ENCODE results near the gene POLR2J3.
A peak's percentile ranks its signal among the peaks of the same experiment; 100 is the strongest.
"Not testable (repeated sequence)": the region's sequence is repeated elsewhere in the genome, so short reads cannot be mapped to it uniquely, and the experiment has no call there.

The POLR2J3 gene

GRCh38 chr7:102531583-102531982, 40.8 kb downstream of the POLR2J3 start:
- not testable (repeated sequence) for H3K79me2 ChIP-seq (ENCODE audit: low read length); H3K4me2 ChIP-seq (ENCODE audit: low read length); H3K27me3 ChIP-seq (ENCODE audit: low read depth, low read length); H3K27ac ChIP-seq (ENCODE audit: low read length); H4K20me1 ChIP-seq (ENCODE audit: insufficient read depth, low read length); H3K36me3 ChIP-seq (replicated peaks; ENCODE audit: low read depth, low read length); H3K9ac ChIP-seq (ENCODE audit: low read length); H3K4me1 ChIP-seq (ENCODE audit: low read length); H3K9me3 ChIP-seq (ENCODE audit: insufficient read depth, low read length); H2AFZ ChIP-seq (ENCODE audit: low read depth, low read length); H3K4me3 ChIP-seq (ENCODE audit: low read length)

- not testable (repeated sequence) for H3K4me2 ChIP-seq (ENCODE audit: low read length); H2AFZ ChIP-seq (ENCODE audit: low read depth, low read length); H3K27ac ChIP-seq (ENCODE audit: low read length); H3K9ac ChIP-seq (ENCODE audit: low read length); H3K4me1 ChIP-seq (ENCODE audit: low read length); H3K36me3 ChIP-seq (replicated peaks; ENCODE audit: low read depth, low read length); H3K9me3 ChIP-seq (ENCODE audit: insufficient read depth, low read length); H3K4me3 ChIP-seq (ENCODE audit: low read length); H3K27me3 ChIP-seq (ENCODE audit: low read depth, low read length); H4K20me1 ChIP-seq (ENCODE audit: insufficient read depth, low read length); H3K79me2 ChIP-seq (ENCODE audit: low read length)
These were observed 44.3 kb downstream of the POLR2J3 start for GRCh38 chr7:102527822-102528793.

GRCh38 chr7:102527182-102527581, 45.2 kb downstream of the POLR2J3 start:
- not testable (repeated sequence) for H3K9ac ChIP-seq (ENCODE audit: low read length); H3K79me2 ChIP-seq (ENCODE audit: low read length); H3K36me3 ChIP-seq (replicated peaks; ENCODE audit: low read depth, low read length); H3K4me1 ChIP-seq (ENCODE audit: low read length); H3K27ac ChIP-seq (ENCODE audit: low read length); H2AFZ ChIP-seq (ENCODE audit: low read depth, low read length); H3K27me3 ChIP-seq (ENCODE audit: low read depth, low read length); H3K9me3 ChIP-seq (ENCODE audit: insufficient read depth, low read length); H3K4me2 ChIP-seq (ENCODE audit: low read length); H3K4me3 ChIP-seq (ENCODE audit: low read length); H4K20me1 ChIP-seq (ENCODE audit: insufficient read depth, low read length)

- not testable (repeated sequence) for H3K27ac ChIP-seq (ENCODE audit: low read length); H3K9ac ChIP-seq (ENCODE audit: low read length)
These were observed 47.6 kb downstream of the POLR2J3 start for GRCh38 chr7:102524803-102525202.

GRCh38 chr7:102520797-102521196, 51.6 kb downstream of the POLR2J3 start:
- not testable (repeated sequence) for H3K9me3 ChIP-seq (ENCODE audit: insufficient read depth, low read length); H3K4me2 ChIP-seq (ENCODE audit: low read length); H3K9ac ChIP-seq (ENCODE audit: low read length); H3K27ac ChIP-seq (ENCODE audit: low read length); H2AFZ ChIP-seq (ENCODE audit: low read depth, low read length); H4K20me1 ChIP-seq (ENCODE audit: insufficient read depth, low read length); H3K27me3 ChIP-seq (ENCODE audit: low read depth, low read length); H3K36me3 ChIP-seq (replicated peaks; ENCODE audit: low read depth, low read length); H3K4me1 ChIP-seq (ENCODE audit: low read length); H3K4me3 ChIP-seq (ENCODE audit: low read length); H3K79me2 ChIP-seq (ENCODE audit: low read length)

More at GRCh38 chr7:102524803-102525202, 47.6 kb downstream of the POLR2J3 start:
- not testable (repeated sequence) for H3K79me2 ChIP-seq (ENCODE audit: low read length); H3K27me3 ChIP-seq (ENCODE audit: low read depth, low read length); H2AFZ ChIP-seq (ENCODE audit: low read depth, low read length); H4K20me1 ChIP-seq (ENCODE audit: insufficient read depth, low read length); H3K36me3 ChIP-seq (replicated peaks; ENCODE audit: low read depth, low read length); H3K4me2 ChIP-seq (ENCODE audit: low read length); H3K9me3 ChIP-seq (ENCODE audit: insufficient read depth, low read length); H3K4me1 ChIP-seq (ENCODE audit: low read length); H3K4me3 ChIP-seq (ENCODE audit: low read length)

- not testable (repeated sequence) for H3K36me3 ChIP-seq (replicated peaks; ENCODE audit: low read depth, low read length); H3K27me3 ChIP-seq (ENCODE audit: low read depth, low read length); H3K4me1 ChIP-seq (ENCODE audit: low read length); H4K20me1 ChIP-seq (ENCODE audit: insufficient read depth, low read length); H2AFZ ChIP-seq (ENCODE audit: low read depth, low read length); H3K79me2 ChIP-seq (ENCODE audit: low read length); H3K27ac ChIP-seq (ENCODE audit: low read length); H3K9me3 ChIP-seq (ENCODE audit: insufficient read depth, low read length)
- Histone ChIP-seq H3K4me3 (ENCODE audit: low read length) (peak within 1 kb of the TSS; percentile 52), H3K9ac (ENCODE audit: low read length) (peak within 1 kb of the TSS; percentile 41; the same call in 1 of the 2 replicates), H3K4me2 (ENCODE audit: low read length) (peak within 1 kb of the TSS; percentile 49)
These were observed 54.7 kb downstream of the POLR2J3 start, which contains the start of gene RASA4B for GRCh38 chr7:102517550-102518147. Gene RASA4B (minus strand): TSS chr7:102517777. CDS start chr7:102517710, 67 bp downstream.
